HepG2 (cell line): Measurements from ENCODE around the gene NT5C3B. TPM values are rescaled to one million over a fixed set of nuclear protein-coding genes. Genes with fewer than 3 reads are reported as not detected.

Experiments
- PAXIP1 ChIP-seq: sonication (generic); formaldehyde crosslinking; conservative IDR thresholded peaks from 2 replicates; pipeline ENCODE4 v1.4.0; 2020; ENCODE audit warnings: mild to moderate bottlenecking, missing genetic modification reagents, moderate library complexity
- SP4 ChIP-seq: sonication (generic); formaldehyde crosslinking; IDR thresholded peaks from 2 replicates; pipeline ENCODE4 v1.8.1; 2023; ENCODE audit warnings: mild to moderate bottlenecking, missing genetic modification reagents
- TBX2 ChIP-seq: sonication (generic); formaldehyde crosslinking; IDR thresholded peaks from 2 replicates; pipeline ENCODE4 v1.5.0; 2020; ENCODE audit warnings: missing genetic modification reagents, mild to moderate bottlenecking, borderline replicate concordance
- ZNF280D ChIP-seq: sonication (generic); formaldehyde crosslinking; IDR thresholded peaks from 2 replicates; pipeline ENCODE4 v1.5.1; 2020; ENCODE audit warnings: mild to moderate bottlenecking, missing genetic modification reagents
- ZNF281 ChIP-seq: sonication (generic); formaldehyde crosslinking; IDR thresholded peaks from 2 replicates; pipeline ENCODE4 v1.4.0; 2020; ENCODE audit warnings: missing genetic modification reagents, borderline replicate concordance
- ZNF674 ChIP-seq: sonication (generic); formaldehyde crosslinking; IDR thresholded peaks from 2 replicates; pipeline ENCODE4 v1.5.0; 2020; ENCODE audit warnings: low read depth, mild to moderate bottlenecking, missing genetic modification reagents
- ZNF724P ChIP-seq: sonication (generic); formaldehyde crosslinking; IDR thresholded peaks from 2 replicates; pipeline ENCODE4 v1.8.0; 2022; ENCODE audit warnings: missing genetic modification reagents, borderline replicate concordance
- ZNF746 ChIP-seq: sonication (generic); formaldehyde crosslinking; IDR thresholded peaks from 2 replicates; pipeline ENCODE4 v1.8.0; 2022; ENCODE audit warnings: mild to moderate bottlenecking, missing genetic modification reagents
- ZNF776 ChIP-seq: sonication (generic); formaldehyde crosslinking; IDR thresholded peaks from 2 replicates; pipeline ENCODE4 v1.4.0; 2020; ENCODE audit warnings: mild to moderate bottlenecking, missing genetic modification reagents
- polyA plus RNA-seq, 8 experiments: library from polyadenylated mRNA; depleted of rRNA in 3 of 8; stranded (reverse) in 7 of 8; unstranded in 1 of 8; fragments of >200 nt; fragmentation: Illumina TruSeq in 4 of 8; extraction: Trizol in 4 of 8; gene quantifications; 2 replicates each; pipeline versions ENCODE4 v1.2.1 to v1.2.3, GENCODE V29; 2011 to 2016; ENCODE audit warnings: low read depth in 4 of 8, missing spikeins in 1 of 8, mixed read lengths in 1 of 8; ENCODE audit not compliant: insufficient read depth in 1 of 8
- total RNA-seq, 5 experiments: library from RNA; depleted of rRNA; stranded (reverse); fragments of >200 nt; fragmentation: Illumina TruSeq; extraction: Trizol; gene quantifications; 2 replicates each; pipeline ENCODE4 v1.2.3, GENCODE V29; 2016; ENCODE audit warnings: low read depth in 1 of 5
- TF ChIP-seq, protein P1 (sequence below): sonication (generic); formaldehyde crosslinking; IDR thresholded peaks from 2 replicates; pipeline ENCODE4 v1.9.0; 2022; ENCODE audit warnings: missing genetic modification reagents, mild to moderate bottlenecking, borderline replicate concordance
- TF ChIP-seq, protein P2 (sequence below): IDR thresholded peaks from 2 replicates; pipeline ENCODE4 v1.6.1; 2016; ENCODE audit warnings: low read depth, control low read depth

The NT5C3B gene
- total and polyA plus RNA-seq, 2 of the 13 experiments (the other 11 are each of a cell fraction or from before 2014, with no cell fraction given): 104 to 126 TPM

DNA sequence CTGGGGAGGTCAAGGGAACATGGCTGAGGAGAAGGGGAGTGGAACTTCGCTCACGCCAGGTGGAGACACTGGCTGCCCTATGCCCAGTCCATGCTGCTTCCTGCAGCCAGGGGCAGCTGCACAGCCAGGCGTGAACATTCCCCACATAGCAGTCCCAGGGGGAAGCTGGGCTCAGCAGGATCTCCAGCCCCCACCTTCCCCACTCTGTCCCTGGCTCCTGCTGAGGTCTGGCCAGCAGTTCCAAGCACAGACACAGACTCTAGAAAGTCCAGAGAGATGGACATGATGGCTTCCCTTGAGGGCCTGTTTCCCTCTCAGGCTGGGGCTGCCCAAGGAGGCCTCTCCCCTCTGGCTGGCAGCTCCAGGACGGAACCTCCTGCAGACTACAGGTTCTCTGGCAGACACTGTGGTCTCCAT lies 58.9 kb downstream of the NT5C3B start (continued):
- TF ChIP-seq PAXIP1 (no peak), ZNF724P (peak; percentile 38; the same call in 1 of the 2 replicates), ZNF674 (CRISPR knock-in tag) (no peak), ZNF280D (CRISPR knock-in tag) (0 out of 2 replicates have a peak, but pooled peaks have one; percentile 13), TBX2 (CRISPR knock-in tag) (peak; percentile 57), SP4 (CRISPR knock-in tag) (peak; percentile 38; the same call in 1 of the 2 replicates), ZNF746 (CRISPR knock-in tag) (no peak), ZNF776 (no peak), ZNF281 (CRISPR knock-in tag) (no peak; the same call in 1 of the 2 replicates)
- TF ChIP-seq, protein P1, sequence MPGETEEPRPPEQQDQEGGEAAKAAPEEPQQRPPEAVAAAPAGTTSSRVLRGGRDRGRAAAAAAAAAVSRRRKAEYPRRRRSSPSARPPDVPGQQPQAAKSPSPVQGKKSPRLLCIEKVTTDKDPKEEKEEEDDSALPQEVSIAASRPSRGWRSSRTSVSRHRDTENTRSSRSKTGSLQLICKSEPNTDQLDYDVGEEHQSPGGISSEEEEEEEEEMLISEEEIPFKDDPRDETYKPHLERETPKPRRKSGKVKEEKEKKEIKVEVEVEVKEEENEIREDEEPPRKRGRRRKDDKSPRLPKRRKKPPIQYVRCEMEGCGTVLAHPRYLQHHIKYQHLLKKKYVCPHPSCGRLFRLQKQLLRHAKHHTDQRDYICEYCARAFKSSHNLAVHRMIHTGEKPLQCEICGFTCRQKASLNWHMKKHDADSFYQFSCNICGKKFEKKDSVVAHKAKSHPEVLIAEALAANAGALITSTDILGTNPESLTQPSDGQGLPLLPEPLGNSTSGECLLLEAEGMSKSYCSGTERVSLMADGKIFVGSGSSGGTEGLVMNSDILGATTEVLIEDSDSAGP (CRISPR knock-in tag): peak; percentile 68
- TF ChIP-seq, protein P2, sequence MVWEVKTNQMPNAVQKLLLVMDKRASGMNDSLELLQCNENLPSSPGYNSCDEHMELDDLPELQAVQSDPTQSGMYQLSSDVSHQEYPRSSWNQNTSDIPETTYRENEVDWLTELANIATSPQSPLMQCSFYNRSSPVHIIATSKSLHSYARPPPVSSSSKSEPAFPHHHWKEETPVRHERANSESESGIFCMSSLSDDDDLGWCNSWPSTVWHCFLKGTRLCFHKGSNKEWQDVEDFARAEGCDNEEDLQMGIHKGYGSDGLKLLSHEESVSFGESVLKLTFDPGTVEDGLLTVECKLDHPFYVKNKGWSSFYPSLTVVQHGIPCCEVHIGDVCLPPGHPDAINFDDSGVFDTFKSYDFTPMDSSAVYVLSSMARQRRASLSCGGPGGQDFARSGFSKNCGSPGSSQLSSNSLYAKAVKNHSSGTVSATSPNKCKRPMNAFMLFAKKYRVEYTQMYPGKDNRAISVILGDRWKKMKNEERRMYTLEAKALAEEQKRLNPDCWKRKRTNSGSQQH (CRISPR knock-in tag): peak; percentile 78
